Activated T-cell treated with anti-CD3 and anti-CD28 coated beads for 4 hours (primary cell): ENCODE data around the gene RRN3.
"Not testable (repeated sequence)": the region's sequence is repeated elsewhere in the genome, so short reads cannot be mapped to it uniquely, and the experiment has no call there.

ENCODE experiments used
- DNase-seq: peaks from one replicate; pipeline ENCODE4 v3.0.0-alpha.2; 2020

The RRN3 gene

GRCh38 chr16:15093955-15094827, at the start of gene RRN3:
Gene RRN3 (minus strand): TSS chr16:15094272. CDS start chr16:15094233, 39 bp downstream.
- peak; percentile 73 for DNase-seq

- not testable (repeated sequence) for DNase-seq
Measured at GRCh38 chr16:15143601-15144091, 49.6 kb upstream of the RRN3 start.

DNA sequence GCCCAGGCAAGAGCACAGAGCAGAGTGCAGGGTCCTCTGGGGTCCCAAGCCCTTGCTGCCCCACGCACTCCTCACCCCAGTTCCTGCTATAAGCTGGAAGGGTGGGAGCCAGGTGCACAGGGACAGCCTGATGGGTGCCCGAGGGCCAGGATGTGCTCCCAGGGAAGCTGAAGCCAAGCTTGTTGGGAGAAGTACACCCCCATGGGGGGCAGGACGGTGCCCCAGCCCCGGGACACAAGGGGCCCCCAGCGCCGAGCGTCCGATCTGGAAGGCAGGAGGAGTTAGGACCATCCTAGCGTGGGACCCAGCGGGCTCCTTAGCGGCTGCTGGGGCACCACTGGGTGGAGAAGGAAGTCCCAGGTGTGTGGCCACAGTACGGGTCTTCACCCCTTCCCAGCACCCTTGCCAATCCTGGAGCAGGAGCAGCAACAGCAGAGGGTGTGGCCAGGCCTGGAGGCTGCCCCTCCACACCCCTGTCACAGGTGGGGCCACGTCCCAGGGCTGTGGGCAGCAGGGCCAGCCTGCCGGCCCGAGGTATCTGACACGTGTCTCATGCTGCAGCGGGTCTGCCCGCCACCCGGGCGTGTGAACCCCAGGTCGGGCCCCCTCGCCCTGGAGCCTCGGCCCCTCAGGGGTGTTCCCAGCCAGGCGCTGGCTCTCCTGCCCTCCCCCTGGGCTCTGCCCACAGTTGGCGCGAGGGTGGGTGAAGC, 49.0 kb upstream of the RRN3 start:
- DNase-seq: not testable (repeated sequence)

GRCh38 chr16:15142107-15142890, 48.2 kb upstream of the RRN3 start:
- DNase-seq: not testable (repeated sequence)

DNA sequence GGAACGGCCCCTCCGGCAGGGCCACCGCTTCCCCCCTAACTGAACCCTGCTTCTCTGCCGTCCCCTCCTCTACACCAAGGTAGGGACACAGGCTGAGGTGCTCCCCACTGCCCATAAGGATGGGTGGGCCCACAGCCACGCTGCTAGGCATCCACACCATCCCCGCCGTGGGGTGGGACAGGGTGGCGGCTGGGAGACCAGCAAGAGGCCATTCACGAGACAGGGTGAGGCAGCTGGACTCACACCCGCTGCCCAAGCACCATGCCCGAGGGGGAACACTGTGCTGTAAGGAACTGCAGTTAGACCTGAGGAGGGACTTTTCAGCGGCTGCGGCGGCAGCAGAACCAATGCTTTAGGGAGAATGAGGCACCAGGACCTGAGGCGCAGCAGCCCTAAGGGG, 47.5 kb upstream of the RRN3 start:
- no peak for DNase-seq

DNA sequence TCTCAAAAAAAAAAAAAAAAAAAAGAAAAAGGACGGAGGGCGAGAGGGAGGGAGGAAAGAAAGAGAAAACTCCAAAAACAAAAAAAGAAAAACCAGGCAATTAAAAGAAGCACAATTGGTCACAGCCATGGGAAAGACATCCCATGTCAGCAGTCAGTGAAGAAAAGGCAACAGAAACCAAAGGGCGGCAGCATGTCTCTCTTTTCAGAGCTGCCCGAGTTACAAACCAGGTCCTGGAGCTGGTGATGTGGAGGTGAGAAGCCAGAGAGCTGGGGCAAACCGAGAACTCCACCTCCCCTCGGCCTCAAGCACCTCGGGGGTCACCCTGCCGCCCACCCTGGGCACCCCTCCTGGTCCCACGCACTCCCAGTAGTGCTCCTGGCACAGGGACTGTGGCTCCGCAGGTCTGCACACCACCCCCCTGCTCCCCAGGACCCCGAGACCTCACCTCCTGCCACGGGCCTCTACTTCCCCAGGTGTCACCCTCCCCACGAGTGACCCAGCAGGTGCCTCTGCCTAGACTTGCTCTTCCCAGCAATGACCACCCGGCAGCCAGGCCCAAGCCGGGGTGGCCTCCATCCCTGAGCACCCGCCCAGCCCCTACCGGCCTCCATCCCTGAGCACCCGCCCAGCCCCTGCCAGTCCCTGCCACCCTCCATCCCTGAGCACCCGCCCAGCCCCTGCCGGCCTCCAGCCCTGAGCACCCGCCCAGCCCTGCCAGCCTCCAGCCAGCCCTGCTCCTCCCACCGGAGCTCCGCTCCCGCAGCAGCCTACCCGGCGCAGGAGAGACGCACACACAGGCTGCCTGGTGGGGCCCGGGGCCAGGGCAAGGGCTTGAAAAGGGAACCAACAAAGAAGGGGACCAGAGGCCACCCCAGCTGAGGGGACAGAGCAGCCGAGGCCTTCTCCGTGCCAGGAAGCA, 46.6 kb upstream of the RRN3 start:
- DNase-seq: not testable (repeated sequence)

DNA sequence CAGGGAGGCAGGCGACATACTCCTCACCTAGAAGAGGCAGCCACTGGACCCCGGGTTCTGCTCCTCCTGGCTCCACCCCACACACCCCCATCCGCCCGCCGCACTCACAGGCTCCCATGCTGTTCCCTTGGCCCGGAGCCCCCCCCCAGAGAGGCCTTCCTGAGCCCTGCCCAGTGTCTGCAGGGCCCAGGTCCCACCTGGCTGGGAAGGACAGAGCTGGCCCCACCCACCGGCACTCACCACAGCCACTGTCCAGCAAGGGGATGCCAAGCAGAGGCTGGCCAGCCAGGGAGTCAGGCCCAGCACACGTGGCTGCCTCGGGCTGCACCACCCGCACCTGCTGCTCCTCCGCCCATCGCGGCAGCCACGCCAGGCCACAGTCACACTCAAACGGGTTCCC, 43.4 kb upstream of the RRN3 start:
- not testable (repeated sequence) for DNase-seq

DNA sequence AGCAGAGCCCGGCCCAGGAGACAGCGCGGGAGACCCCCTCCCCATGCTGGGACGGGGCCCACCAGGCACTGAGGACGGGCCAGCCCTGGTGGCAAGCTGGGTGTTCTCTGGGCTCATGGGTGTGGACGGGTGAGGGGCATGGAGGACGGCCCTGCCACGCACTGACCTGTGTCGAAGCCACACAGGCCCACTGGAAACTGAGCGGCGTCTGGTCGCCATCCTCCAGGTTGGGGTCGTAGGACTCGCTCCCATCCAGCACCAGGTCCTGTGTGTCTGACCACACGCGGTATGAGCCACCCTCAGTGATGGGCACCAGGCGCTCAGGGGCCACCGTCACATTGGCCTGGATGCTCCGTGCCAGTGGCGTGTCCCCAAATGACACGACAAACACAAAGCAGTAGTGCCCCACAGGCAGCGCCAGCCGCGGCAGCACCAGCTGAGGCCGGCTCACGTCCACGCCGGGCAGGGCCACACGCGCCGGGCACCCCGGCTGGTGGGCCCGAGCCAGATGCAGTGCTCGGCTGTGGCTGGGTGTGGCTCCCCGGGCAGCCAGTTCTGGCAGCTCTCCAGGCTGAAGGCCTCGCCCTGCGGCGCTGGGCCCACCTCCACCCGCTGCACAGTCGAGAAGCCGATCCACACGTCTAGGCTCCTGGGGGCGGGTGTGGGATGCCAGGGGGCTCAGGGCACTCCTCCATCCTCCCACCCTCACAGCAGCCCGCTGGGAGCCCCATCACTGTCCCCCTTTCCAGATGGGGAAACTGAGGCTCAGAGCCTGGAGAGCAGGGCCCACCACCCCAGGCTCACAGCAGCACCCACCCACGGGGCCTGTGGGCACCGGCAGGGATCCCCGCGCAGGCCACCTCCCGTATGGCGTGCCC, 41.6 kb upstream of the RRN3 start:
- DNase-seq: not testable (repeated sequence)

- not testable (repeated sequence) for DNase-seq
Measured at GRCh38 chr16:15134752-15135482, 40.8 kb upstream of the RRN3 start.

GRCh38 chr16:15133554-15133953, 39.5 kb upstream of the RRN3 start:
- not testable (repeated sequence) for DNase-seq

DNA sequence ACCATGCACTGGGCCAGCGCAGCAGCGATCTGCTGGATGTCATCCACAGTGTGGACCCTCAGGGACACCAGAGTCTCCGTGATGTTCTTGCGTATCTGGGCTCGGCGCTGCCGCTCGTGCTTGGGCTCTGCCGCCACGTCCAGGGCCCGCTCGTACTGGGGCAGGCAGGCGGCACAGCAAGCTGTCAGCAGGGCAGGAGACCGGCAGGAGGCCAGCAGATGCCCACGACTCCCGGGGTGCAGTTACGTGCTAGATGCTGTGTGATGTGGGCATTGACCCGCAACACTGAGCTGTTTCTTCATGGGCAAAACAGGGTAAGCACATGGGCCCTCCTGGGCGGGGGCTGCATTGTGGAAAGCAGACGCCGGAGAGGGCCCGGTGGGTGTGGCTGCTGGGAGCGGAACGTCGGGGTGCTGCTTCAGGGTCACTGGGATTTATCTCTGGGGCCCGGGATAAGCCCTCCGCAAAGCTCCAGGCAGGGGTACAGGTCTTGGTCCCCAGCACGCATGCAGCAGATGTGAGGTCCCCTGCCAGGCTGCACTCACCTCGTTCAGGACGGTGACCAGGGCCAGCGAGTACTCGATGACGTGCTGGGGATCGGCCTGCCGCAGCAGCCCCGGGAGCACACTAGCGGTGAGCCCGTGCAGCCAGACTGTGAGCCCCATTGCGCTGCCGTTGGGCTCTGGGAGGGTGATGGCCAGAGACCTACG, 38.8 kb upstream of the RRN3 start:
- not testable (repeated sequence) for DNase-seq

- DNase-seq: not testable (repeated sequence)
Measured at GRCh38 chr16:15130943-15131700, 37.0 kb upstream of the RRN3 start.

DNA sequence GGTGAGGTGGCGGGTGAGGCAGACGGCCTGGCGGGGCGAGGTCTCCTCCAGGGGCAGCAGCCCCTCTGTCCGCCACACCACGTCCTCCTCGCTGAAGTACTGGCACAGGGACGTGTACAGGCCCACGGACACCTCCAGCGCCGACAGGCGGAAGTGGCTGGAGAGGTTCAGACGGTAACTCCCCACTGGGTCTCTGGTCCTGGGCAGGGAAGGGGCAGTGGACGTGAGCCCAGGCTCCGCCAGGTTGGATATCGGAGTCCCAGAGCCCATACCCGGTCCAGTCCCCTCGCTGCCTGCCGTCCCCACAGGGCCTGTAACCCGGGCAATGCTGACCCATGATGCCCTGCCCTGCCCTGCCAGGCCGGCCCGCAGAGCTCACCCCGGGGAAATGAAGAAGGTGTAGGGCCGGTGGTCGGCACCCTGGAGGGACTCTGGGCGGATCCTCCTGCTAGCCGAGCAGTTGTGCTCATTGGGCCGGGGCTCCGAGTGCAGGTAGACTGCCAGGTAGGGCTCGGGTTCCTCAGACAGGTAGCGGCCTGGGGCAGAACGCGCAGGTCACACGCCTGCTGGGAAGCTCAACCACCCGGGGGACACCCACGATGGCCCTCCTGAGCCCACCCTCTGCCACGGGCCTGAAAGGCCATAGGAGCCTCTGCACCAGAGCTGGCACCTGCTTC, 36.3 kb upstream of the RRN3 start:
- DNase-seq: not testable (repeated sequence)

- DNase-seq: not testable (repeated sequence)
Measured at GRCh38 chr16:15127641-15128425, 33.8 kb upstream of the RRN3 start.

DNA sequence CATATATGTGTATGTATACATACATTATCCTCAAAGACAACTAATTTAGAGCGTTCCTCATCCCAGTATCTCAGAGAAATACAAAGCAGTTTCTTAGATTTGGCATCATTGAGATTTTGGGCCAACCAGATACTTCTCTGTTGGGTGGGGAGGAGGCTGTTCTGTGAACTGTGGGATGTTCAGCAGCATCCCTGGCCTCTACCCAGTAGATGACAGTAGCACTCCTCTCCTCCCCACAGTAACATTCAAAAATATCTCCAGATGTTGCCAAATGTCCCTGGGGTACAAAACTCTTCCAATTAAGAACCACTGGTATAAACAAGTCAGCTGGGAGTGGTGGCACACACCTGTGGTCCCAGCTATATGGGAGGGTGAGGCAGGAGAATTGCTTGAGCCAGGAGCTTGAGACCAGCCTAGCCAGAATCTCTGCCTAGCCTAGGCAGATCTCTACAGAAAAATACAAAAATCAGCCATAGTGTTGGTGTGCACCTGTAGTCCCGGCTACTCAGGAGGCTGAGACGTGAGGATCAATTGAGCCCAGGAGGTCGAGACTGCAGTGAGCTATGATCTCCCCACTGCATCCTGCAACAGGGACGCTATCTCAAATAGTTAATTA, 6.4 kb upstream of the RRN3 start:
- not testable (repeated sequence) for DNase-seq

- not testable (repeated sequence) for DNase-seq
Measured at GRCh38 chr16:15099366-15099909, 5.4 kb upstream of the RRN3 start.
